OCI-LY7 (cell line): Measurements from ENCODE around the gene TMC5. TPM values are rescaled to one million over a fixed set of nuclear protein-coding genes. Genes with fewer than 3 reads are reported as not detected.

Source experiments
- BruUV-seq: library from RNA; stranded (reverse); fragments of 400-500 nt; replicated peaks from 2 replicates; lab custom pipeline; 2021; lab: Mats Ljungman, UMichigan
- CTCF ChIA-PET: fragments of 300-600 bp; sonication (Branson Sonifier 250); formaldehyde crosslinking; loops from one replicate; lab custom pipeline; 2022; ENCODE audit warnings: antibody characterized with exemption; ENCODE audit not compliant: unreplicated experiment; lab: Charles Lee
- POLR2A ChIA-PET: fragments of 300-600 bp; sonication (Branson Sonifier 250); formaldehyde crosslinking; loops from one replicate; lab custom pipeline; 2022; ENCODE audit warnings: antibody characterized with exemption; lab: Charles Lee
- DNase-seq: peaks from one replicate; pipeline ENCODE4 v3.0.0-alpha.2; 2015; ENCODE audit warnings: low spot score
- H2AFZ ChIP-seq: fragments of 200-600 bp; sonication (generic), shearing (Covaris generic); 2 replicates; pipeline ENCODE4 v1.6.1; 2014; ENCODE audit warnings: mild to moderate bottlenecking, antibody characterized with exemption, low read length, moderate library complexity
- H3K27ac ChIP-seq: fragments of 200-600 bp; sonication (generic); 2 replicates; pipeline ENCODE4 v1.5.1; 2014; ENCODE audit warnings: mixed run types, low read depth, mild to moderate bottlenecking, moderate library complexity, low read length, inconsistent platforms; ENCODE audit not compliant: poor library complexity, severe bottlenecking
- H3K36me3 ChIP-seq: fragments of 200-600 bp; sonication (generic); 2 replicates; pipeline ENCODE4 v1.6.1; 2014; ENCODE audit warnings: mild to moderate bottlenecking, antibody characterized with exemption, low read length, moderate library complexity, mixed read lengths; ENCODE audit not compliant: insufficient read depth
- H3K4me1 ChIP-seq: fragments of 200-600 bp; sonication (generic); 2 replicates; pipeline ENCODE4 v1.5.1; 2014; ENCODE audit warnings: mild to moderate bottlenecking, low read length; ENCODE audit not compliant: insufficient read depth, poor library complexity, severe bottlenecking
- H3K4me2 ChIP-seq: fragments of 200-600 bp; sonication (generic); 2 replicates; pipeline ENCODE4 v1.6.1; 2014; ENCODE audit warnings: mild to moderate bottlenecking, low read length
- H3K4me3 ChIP-seq: fragments of 200-600 bp; sonication (generic); 2 replicates; pipeline ENCODE4 v1.5.1; 2014; ENCODE audit warnings: mild to moderate bottlenecking, low read depth, low read length; ENCODE audit not compliant: poor library complexity, severe bottlenecking
- H3K79me2 ChIP-seq: fragments of 200-600 bp; sonication (generic); 2 replicates; pipeline ENCODE4 v1.6.1; 2016; ENCODE audit warnings: low read depth, mild to moderate bottlenecking, low read length, moderate library complexity, mixed read lengths; ENCODE audit not compliant: insufficient read depth
- H3K9me2 ChIP-seq: fragments of 200-600 bp; sonication (generic); 2 replicates; pipeline ENCODE4 v1.6.1; 2016; ENCODE audit warnings: mild to moderate bottlenecking, low read length, mixed read lengths; ENCODE audit not compliant: insufficient read depth
- H3K9me3 ChIP-seq: fragments of 200-600 bp; sonication (generic); 2 replicates; pipeline ENCODE4 v1.6.1; 2014; ENCODE audit warnings: mild to moderate bottlenecking, mixed run types, low read length, mixed read lengths
- H4K20me1 ChIP-seq: fragments of 200-600 bp; sonication (generic); 2 replicates; pipeline ENCODE4 v1.6.1; 2014; ENCODE audit warnings: mild to moderate bottlenecking, antibody characterized with exemption, low read length, moderate library complexity, mixed read lengths; ENCODE audit not compliant: insufficient read depth
- EZH2phosphoT487 ChIP-seq: fragments of 200-600 bp; sonication (generic); IDR thresholded peaks from 2 replicates; pipeline ENCODE4 v1.6.1; 2018; ENCODE audit warnings: low read depth, borderline replicate concordance, mild to moderate bottlenecking, mixed run types, antibody characterized with exemption, low read length, moderate library complexity, mixed read lengths
- intact Hi-C: fragments of 100-400 bp; cut with micrococcal nuclease; formaldehyde crosslinking; loops from one replicate; pipeline ENCODE4 v1.10.0; 2022; ENCODE audit not compliant: unreplicated experiment
- total RNA-seq, 2 experiments: library from RNA; depleted of rRNA in 1 of 2; stranded (reverse); fragments of >200 nt in 1 of 2; shearing (Covaris generic) in 1 of 2; gene quantifications; 2 replicates each; pipeline ENCODE4 v1.2.3, GENCODE V29; 2014 to 2022
- TF ChIP-seq, protein P1 (sequence below): fragments of 200-600 bp; sonication (generic); conservative IDR thresholded peaks from 2 replicates; pipeline ENCODE4 v1.5.1; 2014; ENCODE audit warnings: mild to moderate bottlenecking, antibody characterized with exemption, low read length, moderate library complexity, mixed read lengths

Gene TMC5
- total RNA-seq, 2 experiments from 2014 or later, result not detected

DNA sequence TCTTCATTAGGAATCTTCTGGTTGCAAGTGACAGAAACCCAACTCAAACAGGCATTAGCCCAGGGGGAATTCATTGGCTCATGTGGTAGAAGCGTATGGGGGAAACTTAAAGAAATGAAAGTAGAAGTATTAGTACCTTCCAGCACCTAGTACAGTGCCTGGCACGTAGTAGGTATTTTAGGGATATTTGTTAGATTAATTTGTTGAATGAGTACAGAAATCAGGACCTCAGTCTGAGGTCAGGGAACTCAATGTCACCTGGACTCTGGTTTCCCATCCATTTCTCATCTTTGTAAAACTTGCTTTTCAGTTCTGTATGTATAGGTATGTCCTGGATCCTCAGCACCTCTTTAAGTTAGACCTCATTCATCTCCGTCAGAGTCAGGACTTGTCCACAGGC, 32.5 kb downstream of the TMC5 start:
- H3K79me2 ChIP-seq, result no peaks in the 10 kb centered on the region
- no peaks in the 10 kb centered on the region for H3K36me3 ChIP-seq
- no peaks in the 10 kb centered on the region for H4K20me1 ChIP-seq
- ChIA-PET POLR2A (no interaction called here), CTCF (no interaction called here)
- DNase-seq, result no peak
- no peaks in the 10 kb centered on the region for H3K9me2 ChIP-seq
- H3K9me3 ChIP-seq, result no peaks in the 10 kb centered on the region
- H2AFZ ChIP-seq, result no peak overlapping the region
- no peaks in the 10 kb centered on the region for H3K4me1 ChIP-seq
- BruUV-seq, result no TSS peak
- no peak overlapping the region for H3K4me3 ChIP-seq
- H3K27ac ChIP-seq, result no peak overlapping the region
- intact Hi-C loops, result no loop called here
- TF ChIP-seq EZH2phosphoT487, result no peak
- no peak overlapping the region for H3K4me2 ChIP-seq

DNA sequence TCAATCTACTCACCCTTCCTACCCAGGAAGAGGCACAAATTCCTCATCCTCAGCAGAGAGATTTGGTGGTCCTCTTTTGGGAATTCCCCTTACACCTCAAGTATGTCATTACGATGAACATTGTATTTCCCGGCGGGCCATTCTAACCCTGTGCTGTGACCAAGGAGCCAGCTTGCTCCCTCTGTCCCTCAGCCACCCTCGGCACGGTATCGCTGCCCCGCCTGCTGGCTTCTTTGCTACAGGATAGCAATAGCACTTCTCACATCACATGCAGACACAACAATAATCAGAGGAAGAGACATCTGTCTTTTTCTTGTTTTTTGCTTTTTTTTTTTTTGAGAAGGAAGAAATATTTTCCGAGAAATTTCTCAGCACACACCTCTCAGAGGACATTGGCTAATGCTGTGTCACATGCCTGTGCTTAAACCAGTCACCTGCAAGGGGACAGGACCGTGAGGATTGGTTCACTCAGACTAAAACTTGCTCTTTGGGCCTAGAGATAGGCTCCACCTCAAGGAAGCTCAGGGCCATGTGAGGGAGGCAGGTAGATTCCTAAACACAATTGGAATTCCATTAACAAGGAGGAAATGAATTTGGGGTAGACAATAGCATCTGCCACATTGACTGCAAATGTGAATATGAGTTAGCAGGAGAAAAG, 41.2 kb downstream of the TMC5 start:
- Histone ChIP-seq H3K9me2 (no peaks in the 10 kb centered on the region), H3K4me2 (no peak overlapping the region), H3K79me2 (no peaks in the 10 kb centered on the region), H4K20me1 (no peaks in the 10 kb centered on the region), H3K36me3 (no peaks in the 10 kb centered on the region), H3K4me1 (no peaks in the 10 kb centered on the region), H2AFZ (no peak overlapping the region), H3K4me3 (no peak overlapping the region), H3K9me3 (no peaks in the 10 kb centered on the region), H3K27ac (no peak overlapping the region)
- intact Hi-C loops, result no loop called here
- no peak for TF ChIP-seq EZH2phosphoT487
- TF ChIP-seq, protein P1, sequence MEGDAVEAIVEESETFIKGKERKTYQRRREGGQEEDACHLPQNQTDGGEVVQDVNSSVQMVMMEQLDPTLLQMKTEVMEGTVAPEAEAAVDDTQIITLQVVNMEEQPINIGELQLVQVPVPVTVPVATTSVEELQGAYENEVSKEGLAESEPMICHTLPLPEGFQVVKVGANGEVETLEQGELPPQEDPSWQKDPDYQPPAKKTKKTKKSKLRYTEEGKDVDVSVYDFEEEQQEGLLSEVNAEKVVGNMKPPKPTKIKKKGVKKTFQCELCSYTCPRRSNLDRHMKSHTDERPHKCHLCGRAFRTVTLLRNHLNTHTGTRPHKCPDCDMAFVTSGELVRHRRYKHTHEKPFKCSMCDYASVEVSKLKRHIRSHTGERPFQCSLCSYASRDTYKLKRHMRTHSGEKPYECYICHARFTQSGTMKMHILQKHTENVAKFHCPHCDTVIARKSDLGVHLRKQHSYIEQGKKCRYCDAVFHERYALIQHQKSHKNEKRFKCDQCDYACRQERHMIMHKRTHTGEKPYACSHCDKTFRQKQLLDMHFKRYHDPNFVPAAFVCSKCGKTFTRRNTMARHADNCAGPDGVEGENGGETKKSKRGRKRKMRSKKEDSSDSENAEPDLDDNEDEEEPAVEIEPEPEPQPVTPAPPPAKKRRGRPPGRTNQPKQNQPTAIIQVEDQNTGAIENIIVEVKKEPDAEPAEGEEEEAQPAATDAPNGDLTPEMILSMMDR, result no peak
- ChIA-PET CTCF (no interaction called here), POLR2A (no interaction called here)
- DNase-seq, result no peak
- BruUV-seq, result no TSS peak

DNA sequence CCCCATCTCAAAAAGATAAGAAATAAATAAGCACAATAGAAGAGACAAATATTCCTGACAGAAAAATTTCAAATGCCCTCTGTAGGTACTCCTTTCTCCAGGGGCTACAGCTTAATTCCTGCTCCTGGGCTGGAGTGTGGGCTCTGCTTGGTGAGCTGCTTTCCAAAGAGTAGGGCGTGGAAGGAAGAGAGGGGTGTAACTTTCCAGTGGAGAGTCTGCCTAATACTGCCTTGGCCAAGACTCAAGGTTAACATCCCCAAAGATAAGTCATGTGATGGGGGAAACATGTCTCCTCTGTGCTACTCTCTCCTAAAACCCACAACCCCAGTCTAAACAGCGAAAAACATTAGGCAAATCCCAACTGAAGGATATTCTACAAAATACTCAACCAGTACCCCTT, 42.7 kb downstream of the TMC5 start:
- DNase-seq, result no peak
- CTCF ChIA-PET, result no interaction called here

More for the DNA sequence above, 42.7 kb downstream of the TMC5 start:
- H3K79me2 ChIP-seq, result no peaks in the 10 kb centered on the region
- no peak overlapping the region for H3K27ac ChIP-seq
- TF ChIP-seq, protein P1, result no peak
- no peak for TF ChIP-seq EZH2phosphoT487
- no peak overlapping the region for H3K4me3 ChIP-seq
- H3K9me2 ChIP-seq, result no peaks in the 10 kb centered on the region
- no peaks in the 10 kb centered on the region for H3K4me1 ChIP-seq
- POLR2A ChIA-PET, result no interaction called here
- H3K36me3 ChIP-seq, result no peaks in the 10 kb centered on the region
- no peaks in the 10 kb centered on the region for H4K20me1 ChIP-seq
- intact Hi-C loops, result no loop called here
- H2AFZ ChIP-seq, result no peak overlapping the region
- no peak overlapping the region for H3K4me2 ChIP-seq
- no peaks in the 10 kb centered on the region for H3K9me3 ChIP-seq
- BruUV-seq, result no TSS peak
